Inflammatory macrophage (primary cell): ENCODE data around the gene EID2.

Experiments used
- DNase-seq, 2 donors: peaks; one replicate each; pipeline ENCODE4 v3.0.0-alpha.2; 2020 to 2022

The EID2 gene

DNA sequence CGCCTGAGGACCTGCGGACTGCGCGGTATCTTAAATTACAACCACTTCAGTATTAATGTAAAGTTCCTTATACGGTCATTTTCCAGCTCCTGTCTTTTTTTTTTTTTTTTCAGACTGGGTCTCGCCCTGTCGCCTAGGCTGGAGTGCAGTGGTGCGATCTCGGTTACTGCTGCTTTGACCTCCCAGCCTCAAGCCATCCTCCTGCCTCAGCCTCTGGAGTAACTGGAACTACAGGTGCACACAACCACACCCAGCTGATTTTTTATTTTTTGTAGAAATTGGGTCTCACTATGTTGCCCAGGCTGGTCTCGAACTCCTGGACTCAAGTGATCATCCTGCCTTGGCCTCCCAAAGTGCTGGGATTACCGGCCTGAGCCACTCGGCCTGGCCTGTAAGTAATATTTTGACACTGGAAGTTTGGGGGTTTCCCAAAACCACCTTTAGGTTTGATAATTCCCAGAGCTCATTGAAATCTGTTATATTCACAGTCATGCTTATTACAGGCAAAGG, 6.9 kb downstream of the EID2 start:
- DNase-seq: no peak

DNA sequence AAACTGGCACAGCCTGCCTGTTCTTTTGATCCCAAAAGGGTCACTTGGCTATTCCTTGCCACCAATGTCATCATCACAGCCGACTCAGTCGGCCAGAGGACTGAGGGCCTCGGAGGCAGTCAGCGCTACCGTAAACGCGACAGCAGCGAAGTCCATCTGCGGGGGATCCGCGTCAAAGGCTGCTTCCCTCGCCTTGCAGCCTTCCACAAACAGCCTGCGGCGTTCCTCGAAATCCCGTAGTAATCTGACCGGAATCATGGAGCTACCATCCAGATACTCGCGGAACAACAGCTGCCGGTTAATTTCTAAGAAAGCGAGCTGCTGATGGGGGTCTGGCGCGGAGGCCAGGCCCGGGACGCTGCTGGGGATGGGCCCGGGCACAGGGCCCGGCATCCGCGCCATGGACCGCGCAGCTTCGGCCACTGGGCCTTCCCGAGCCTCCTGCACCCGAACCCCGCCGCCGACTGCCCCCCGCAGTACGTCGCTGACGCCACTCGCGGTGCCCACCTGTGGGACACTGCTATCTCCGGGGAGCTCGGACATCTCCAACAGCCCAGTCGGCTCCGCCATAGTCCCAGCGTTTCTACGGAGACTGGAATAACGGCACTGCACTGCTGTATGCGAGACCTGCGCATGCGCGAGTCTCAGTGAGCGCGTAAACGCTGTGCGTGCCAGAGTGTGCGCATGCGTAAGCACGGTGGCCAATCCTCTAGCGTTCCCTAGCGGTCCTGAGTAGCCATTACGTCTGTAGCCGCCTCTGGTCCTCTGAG, 7.5 kb downstream of the EID2 start, which contains the start of gene EID2B:
Gene EID2B (minus strand): TSS at position 620 of the 770 bp plus-strand sequence. CDS start 50 bp downstream, at position 570.
- peak; percentile 98 for DNase-seq

DNA sequence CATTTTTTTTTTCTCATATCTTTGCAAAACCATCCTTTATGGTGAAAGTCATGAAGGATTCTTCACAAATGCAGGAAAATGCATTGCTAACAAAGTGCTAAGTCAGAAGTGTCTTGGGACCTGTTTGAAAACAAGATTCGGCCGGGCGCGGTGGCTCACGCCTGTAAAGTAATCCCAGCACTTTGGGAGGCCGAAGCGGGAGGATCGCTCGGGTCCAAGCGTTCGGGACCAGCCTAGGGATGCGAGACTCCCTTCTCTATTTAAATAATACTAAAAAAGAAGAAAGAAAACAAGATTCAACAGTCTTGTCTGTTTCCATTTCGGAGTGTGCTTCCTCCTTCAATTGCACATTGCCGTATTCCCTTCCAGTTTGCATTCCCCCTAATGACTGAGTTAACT, 8.1 kb downstream of the EID2 start:
- no peak for DNase-seq

DNA sequence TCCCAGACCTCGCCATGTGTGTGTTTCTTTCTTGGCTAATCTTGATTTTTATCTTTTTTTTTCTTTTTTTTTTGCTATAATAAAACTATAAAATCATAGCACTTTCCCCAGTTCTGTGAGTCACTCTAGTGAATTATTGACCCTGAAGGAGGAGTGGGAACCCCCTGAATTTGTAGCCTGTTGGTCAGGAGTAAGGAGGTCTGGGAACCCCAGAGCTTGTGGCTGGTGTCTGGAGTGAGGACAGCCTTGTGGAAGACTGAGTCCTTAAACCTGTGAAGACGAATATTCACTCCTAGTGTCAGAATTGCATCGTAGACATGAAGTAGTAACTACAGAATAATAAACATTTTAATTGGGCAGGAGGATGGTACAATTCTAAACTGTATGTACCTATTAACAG, 14.8 kb downstream of the EID2 start:
- DNase-seq: no peak

DNA sequence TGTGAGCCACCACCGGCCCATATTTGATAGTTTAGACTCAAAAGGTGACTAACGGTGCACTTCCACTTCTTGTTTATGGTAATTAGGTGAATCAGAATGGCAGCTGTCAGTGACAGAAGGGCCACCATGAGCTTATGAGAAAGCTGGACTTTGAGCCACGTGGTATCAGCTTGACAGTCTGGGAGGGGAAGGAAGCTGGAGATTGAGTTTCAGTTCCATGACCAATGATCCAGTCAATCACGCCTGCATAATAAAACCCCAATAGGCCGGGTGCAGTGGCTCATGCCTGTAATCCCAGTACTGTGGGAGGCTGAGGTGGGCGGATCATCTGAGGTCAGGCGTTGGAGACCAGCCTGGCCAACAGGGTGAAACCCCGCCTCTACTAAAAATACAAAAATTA, 15.5 kb downstream of the EID2 start:
- peak; percentile 88 to 90 for DNase-seq

DNA sequence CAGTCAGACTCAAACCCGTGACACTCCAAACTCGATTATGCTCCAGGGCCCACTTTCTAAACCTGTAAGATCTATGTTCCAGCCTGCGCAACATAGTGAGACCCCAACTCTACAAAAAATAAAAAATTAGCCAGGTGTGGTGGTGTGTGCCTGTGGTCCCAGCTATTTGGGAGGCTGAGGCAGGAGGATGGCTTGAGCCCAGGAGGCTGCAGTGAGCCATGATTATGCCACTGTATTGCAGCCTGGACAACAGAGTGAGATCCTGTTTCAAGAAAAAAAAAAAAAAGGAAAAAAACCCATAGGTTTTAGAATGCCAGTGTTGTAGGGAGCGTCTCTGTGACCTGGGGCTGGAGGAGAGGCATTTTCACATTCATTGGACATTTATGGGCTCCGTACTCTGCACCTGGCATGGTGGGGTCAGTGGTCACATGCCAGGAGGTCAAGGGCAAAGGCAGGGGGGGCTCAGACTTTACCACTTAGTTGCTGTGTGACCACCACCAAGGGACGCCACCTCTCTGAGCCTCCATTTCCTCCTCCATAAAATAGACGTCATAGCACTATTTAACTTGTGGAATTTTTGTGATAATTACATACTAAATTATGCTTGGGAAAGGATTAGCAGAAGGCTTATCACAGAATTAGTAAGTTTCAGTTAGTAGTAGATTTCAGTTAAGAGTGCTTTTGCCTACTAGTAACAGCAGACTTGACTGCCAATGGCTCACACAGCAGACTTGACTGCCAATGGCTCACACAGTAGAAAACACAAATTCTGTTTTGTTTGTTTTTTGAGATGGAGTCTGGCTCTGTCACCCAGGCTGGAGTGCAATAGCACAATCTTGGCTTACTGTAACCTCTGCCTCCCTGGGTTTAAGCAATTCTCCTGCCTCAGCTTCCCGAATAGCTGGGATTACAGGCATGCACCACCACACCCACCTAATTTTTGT, 19.1 kb downstream of the EID2 start:
- no peak for DNase-seq

DNA sequence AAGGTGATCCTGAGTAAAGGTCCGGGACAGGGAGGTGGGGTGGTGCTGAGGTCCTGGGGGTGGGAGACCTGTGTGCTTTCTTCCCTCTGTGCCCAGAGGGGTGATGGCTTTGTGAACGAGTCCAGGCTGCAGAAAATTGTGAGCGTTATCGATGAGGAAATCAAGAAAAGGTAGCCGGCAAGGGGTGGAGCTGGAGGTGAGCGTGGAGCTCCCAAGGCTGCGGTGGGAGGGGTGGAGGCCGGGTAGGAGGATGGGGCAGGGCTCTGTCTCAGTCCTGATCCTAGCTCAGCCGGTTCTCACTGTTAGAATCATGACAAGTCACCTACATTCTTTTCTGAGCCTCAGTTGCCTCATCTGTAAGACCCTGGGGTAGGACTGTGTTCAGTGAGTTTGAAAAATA, 21.0 kb downstream of the EID2 start:
- DNase-seq: no peak

DNA sequence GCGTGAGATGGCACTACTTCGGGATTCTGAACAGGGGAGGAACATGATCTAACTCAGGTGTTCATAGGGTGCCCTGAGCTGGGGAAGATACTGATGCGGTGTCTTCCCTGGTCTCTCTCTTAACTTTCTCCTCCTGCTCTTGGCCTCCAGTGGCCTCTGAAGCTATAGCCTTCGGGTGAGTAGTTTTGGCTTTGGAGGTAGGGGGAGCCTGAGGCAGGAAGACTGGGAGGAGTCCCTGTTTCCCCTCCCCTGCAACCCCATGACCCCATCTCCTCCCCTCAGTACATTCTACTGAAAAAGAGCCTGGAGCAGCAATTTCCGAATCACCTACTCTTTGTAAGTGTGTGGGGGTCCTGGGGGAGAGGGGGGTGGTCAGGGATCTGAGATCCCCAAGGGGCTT, 21.5 kb downstream of the EID2 start:
- no peak for DNase-seq

DNA sequence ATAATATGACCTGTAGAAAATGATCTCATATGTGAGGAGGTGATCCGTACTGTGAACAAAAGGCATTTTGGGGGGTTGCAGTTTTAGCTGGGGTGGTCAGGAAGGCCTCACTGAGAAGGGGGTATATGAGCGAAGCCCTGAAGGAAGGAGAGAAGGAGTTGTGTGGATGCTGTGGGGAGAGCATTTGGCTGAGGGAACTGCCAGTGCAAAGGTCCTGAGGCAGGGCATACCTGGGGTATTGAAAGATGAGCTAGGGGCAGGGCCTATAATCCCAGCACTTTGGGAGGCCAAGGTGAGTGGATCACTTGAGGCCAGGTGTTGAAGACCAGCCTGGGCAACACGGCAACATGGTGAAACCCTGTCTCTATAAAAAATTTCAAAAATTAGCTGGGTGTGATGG, 22.5 kb downstream of the EID2 start:
- DNase-seq: no peak

DNA sequence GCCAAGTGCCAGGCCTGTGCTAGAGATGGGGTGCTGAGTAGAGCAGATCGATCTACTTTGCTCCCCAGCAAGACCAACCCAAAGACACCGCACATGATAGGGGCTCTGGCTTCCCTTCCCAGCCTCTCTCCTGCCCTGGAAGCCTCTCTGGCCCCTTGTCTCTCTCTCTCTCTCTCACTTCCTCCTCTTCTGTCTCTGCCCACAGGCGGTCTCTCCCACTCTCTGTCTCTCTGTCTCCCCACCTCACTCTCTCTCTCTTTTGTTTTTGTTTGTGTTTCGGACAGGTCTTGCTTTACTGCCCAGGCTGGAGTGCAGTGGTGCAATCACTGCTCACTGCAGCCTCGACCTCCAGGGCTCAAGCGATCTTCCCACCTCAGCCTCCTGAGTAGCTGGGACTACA, 23.7 kb downstream of the EID2 start:
- peak in 1 of 2 donors; percentile 5 for DNase-seq

DNA sequence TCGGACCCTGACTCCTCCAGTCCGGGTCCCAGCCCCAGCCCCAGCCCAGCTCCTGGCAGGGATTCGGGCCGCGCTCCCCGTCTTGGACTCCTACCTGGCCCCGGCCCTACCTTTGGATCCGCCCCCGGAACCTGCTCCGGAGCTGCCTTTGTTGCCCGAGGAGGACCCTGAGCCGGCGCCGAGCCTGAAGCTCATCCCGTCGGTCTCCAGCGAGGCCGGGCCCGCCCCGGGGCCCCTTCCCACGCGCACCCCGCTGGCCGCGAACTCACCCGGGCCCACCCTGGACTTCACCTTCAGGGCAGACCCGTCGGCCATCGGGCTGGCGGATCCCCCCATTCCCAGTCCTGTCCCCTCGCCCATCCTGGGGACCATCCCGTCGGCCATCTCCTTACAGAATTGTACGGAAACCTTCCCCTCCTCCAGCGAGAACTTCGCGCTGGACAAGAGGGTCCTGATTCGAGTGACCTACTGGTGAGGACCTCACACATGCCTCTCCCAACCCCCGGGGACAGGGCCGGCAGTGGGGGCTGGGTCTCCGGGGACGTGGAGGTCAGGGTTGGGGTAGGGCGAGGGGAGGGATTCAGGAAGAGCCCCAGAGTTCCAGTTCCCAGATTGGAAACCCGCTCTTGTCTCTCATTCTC, 24.3 kb downstream of the EID2 start:
- DNase-seq: no peak

DNA sequence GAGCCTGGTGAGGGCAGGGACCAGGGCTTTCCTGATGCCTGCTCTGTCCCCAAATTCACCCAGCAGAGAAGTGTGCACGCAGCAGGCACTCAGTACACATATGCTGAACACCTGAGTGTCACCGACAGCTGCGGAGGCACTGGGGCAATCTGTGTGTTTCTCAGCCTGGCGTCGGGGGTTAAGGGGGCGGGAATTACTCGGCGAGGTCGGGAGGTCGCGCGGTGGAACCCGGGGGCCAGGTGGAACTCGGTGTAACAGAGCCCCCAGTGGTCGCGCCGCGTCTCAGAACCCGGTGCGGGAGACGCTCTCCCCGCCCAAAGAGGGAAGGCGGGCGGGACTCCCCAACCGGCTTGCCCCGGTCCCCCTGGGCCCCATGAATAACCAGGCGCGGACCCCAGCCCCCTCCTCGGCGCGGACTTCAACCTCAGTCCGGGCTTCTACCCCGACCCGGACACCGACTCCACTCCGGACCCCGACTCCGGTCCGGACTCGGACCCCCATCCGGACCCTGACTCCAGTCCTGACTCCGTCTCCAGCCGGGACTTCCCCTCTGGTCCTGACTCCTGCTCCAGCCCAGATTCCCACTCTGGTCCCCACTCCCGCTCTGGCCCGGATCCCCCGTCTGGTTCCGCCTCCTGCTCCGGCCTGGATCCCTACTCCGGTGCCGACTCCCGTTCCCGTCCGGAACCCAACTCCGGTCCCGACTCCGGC, 25.0 kb downstream of the EID2 start, which contains the start of gene SELENOV:
Gene SELENOV (plus strand): TSS at position 300 of the 711 bp plus-strand sequence. CDS start 74 bp downstream, at position 374.
- no peak for DNase-seq

DNA sequence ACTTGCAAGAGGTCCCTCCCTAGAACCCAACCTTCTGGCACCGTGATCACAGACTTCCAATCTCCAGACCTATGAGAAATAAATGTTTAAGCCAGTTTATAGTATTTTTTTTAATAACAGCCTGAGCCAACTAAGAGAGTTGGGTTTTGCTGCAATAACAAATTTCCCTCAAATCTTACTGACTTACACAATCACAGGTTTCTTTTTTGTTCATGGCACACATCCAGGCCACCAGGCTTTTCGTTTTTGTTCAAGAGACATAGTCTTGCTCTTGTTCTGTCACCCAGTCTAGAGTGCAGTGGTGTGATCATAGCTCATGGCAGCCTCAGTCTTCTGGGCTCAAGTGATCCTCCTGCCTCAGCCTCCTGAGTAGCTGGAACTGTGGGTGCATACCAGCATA, 27.0 kb downstream of the EID2 start:
- DNase-seq: no peak

DNA sequence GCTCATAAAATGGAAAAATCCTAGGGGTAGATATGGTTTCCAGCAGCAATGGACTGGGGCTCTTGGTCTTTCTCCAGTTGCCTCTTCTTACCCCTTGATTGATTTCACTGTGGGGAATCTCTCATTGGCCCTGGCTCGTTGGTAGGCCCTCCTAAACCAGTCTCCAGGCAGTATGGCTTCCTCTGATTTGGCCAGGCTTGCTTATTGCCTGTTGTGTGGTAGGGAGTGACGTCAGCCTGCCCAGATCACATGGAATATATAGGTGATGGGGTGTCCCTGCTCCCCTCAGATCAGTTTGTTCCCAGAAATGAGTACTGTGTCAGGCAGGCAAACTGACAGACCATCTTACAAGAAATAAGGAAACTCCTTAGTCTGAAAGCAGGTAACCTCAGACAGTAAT, 30.7 kb downstream of the EID2 start:
- DNase-seq: no peak

DNA sequence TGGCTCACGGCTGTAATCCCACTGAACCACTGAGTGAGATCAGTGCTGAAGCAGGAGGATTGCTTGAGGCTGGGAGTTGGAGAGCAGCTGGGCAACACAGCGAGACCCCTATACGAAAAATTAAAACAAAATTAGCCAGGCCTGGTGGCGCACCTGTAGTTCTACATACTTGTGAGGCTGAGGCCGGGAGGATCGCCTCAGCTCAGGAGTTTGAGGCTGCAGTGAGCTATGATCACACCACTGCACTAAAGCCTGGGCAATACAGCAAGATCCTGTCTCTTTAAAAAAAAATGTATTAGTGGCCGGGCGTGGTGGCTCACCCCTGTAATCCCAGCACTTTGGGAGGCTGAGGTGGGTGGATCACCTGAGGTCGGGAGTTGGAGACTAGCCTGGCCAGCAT, 31.3 kb downstream of the EID2 start:
- no peak for DNase-seq

DNA sequence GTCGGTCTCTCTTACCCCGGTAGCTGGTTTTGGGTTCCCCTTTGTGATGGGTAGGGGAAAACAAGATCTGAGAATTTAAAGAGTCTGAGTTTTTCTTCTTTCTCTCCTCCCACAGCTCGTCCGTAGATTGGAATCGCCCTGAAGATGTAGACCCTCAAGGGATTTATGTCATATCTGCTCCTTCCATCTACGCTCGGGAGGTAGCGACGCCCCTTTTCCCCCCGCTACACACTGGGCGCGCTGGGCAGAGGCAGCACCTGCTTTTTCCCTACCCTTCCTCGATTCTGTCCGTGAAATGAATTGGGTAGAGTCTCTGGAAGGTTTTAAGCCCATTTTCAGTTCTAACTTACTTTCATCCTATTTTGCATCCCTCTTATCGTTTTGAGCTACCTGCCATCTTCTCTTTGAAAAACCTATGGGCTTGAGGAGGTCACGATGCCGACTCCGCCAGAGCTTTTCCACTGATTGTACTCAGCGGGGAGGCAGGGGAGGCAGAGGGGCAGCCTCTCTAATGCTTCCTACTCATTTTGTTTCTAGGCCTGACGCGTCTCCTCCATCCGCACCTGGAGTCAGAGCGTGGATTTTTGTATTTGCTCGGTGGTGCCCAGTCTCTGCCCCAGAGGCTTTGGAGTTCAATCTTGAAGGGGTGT, 32.1 kb downstream of the EID2 start:
- DNase-seq: no peak

DNA sequence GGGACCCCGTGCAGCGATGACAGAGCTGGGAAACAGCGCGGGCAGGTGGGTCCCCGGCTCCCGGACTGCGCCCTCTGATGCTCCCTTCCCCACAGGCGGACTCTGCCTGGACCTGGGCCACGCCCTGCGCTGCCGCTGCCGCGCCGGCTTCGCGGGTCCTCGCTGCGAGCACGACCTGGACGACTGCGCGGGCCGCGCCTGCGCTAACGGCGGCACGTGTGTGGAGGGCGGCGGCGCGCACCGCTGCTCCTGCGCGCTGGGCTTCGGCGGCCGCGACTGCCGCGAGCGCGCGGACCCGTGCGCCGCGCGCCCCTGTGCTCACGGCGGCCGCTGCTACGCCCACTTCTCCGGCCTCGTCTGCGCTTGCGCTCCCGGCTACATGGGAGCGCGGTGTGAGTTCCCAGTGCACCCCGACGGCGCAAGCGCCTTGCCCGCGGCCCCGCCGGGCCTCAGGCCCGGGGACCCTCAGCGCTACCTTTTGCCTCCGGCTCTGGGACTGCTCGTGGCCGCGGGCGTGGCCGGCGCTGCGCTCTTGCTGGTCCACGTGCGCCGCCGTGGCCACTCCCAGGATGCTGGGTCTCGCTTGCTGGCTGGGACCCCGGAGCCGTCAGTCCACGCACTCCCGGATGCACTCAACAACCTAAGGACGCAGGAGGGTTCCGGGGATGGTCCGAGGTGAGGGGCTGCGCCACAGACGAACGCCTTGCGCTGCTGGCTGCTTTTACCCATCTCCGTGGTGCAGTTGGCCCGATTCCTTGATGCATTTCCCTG, 32.8 kb downstream of the EID2 start:
- DNase-seq: peak; percentile 32 to 62

DNA sequence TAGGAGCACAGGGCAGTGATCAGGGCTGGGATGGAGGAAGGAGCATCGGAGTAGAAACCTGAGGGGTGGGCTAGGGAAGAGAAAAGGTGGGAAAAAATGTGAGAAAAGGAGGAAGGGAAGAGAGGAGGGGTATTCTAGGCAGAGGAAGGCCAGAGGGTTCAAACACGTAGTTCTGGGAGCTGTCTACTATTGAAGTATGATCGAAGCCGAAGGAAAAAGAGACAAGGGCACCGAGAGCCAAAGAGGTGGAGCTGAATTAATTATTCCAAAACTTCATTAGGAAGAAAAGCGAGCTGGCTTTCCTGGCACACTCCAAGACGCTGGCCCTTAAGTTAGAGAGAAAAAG, 33.4 kb downstream of the EID2 start:
- DNase-seq: no peak

DNA sequence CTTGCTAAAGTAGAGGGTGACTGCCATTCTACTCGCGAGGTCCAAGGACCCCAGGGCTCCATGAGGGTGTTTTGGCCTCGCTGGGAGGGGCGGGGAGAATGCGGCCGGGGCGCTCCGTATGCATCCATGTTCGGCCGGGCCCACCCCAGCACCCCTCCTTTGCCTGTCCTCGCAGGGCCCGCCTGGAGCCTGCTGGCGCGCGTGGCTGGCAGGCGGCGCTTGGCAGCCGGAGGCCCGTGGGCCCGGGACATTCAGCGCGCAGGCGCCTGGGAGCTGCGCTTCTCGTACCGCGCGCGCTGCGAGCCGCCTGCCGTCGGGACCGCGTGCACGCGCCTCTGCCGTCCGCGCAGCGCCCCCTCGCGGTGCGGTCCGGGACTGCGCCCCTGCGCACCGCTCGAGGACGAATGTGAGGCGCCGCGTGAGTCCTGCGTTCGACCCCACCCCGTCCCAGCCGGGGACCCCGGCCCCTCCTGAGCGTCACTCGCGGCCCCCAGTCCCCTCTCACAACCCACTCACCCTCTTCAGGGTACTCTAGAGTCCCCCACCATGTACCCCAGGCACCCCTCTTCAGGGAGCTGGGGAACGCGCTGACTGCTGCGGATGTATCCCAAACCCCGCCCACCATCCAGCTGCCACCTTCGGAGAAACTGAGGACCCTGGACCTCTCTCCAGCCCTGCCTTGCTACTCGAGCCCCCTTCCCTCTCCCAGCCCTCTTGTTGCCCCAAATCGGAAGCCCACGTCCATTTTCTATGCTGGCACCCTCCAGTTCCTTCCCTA, 37.1 kb downstream of the EID2 start:
- peak; percentile 71 to 83 for DNase-seq

DNA sequence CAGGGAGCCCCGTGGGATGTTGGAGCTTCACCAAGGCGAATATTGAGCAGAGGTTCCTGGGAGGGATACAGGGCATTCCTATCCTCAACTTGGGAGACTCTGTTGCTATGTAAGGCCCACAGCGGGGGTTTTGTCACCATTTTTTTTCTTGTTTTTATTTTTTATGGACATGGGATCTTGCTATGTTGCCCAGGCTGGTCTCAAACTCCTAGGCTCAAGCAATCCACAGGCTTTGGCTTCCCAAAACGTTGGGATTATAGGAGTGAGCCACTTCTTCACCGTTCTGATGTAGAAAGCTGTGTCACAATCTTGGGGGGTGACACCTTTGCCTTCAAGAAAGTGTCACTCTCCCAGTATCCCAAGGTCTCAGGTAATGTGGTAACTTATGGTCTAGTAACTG, 38.6 kb downstream of the EID2 start:
- no peak for DNase-seq
